HG02852 (cell line): ENCODE measurements around the gene LIG3.
"Not testable (repeated sequence)": the region's sequence is repeated elsewhere in the genome, so short reads cannot be mapped to it uniquely, and the experiment has no call there.

Experiments used
- ATAC-seq: cut with Tn5 transposase; IDR thresholded peaks from one replicate; pipeline ENCODE4 v1.9.1; 2021; ENCODE audit warnings: mild to moderate bottlenecking, moderate library complexity; ENCODE audit not compliant: unreplicated experiment

Gene LIG3

GRCh38 chr17:34998205-34998604 lies 17.9 kb downstream of the LIG3 start:
- no peak for ATAC-seq

- ATAC-seq: no peak
Observed at GRCh38 chr17:34999456-34999855, 19.1 kb downstream of the LIG3 start.

- not testable (repeated sequence) for ATAC-seq
Observed at GRCh38 chr17:35000965-35001364, 20.7 kb downstream of the LIG3 start.

GRCh38 chr17:35001549-35001948 lies 21.2 kb downstream of the LIG3 start:
- no peak for ATAC-seq

- ATAC-seq: no peak
Observed at GRCh38 chr17:35002876-35003551, 22.7 kb downstream of the LIG3 start.

GRCh38 chr17:35003778-35004177 lies 23.5 kb downstream of the LIG3 start:
- ATAC-seq: no peak

- ATAC-seq: no peak
Observed at GRCh38 chr17:35006345-35006744, 26.0 kb downstream of the LIG3 start.

- ATAC-seq: no peak
Observed at GRCh38 chr17:35006961-35007360, 26.6 kb downstream of the LIG3 start.

GRCh38 chr17:35010093-35010492 lies 29.8 kb downstream of the LIG3 start:
- no peak for ATAC-seq

- no peak for ATAC-seq
Observed at GRCh38 chr17:35011671-35012216, 31.4 kb downstream of the LIG3 start.

GRCh38 chr17:35016369-35016768 lies 36.1 kb downstream of the LIG3 start:
- no peak for ATAC-seq

- no peak for ATAC-seq
Observed at GRCh38 chr17:35017021-35017420, 36.7 kb downstream of the LIG3 start.

GRCh38 chr17:35018814-35019213 lies 38.5 kb downstream of the LIG3 start:
- ATAC-seq: no peak

- no peak for ATAC-seq
Observed at GRCh38 chr17:35019386-35020179, 39.3 kb downstream of the LIG3 start.

- no peak for ATAC-seq
Observed at GRCh38 chr17:35021520-35022380, 41.4 kb downstream of the LIG3 start.

GRCh38 chr17:35022536-35023063 lies 42.3 kb downstream of the LIG3 start:
- ATAC-seq: no peak

- ATAC-seq: no peak
Observed at GRCh38 chr17:35023538-35023937, 43.2 kb downstream of the LIG3 start.

GRCh38 chr17:35025541-35025940 lies 45.2 kb downstream of the LIG3 start:
- no peak for ATAC-seq

GRCh38 chr17:35028097-35028496 lies 47.8 kb downstream of the LIG3 start:
- not testable (repeated sequence) for ATAC-seq

- no peak for ATAC-seq
Observed at GRCh38 chr17:35028531-35029262, 48.4 kb downstream of the LIG3 start.
